ENCODE measurements around the gene TNS3. TPM values are rescaled to one million over a fixed set of nuclear protein-coding genes. Genes with fewer than 3 reads are reported as not detected.

TNS3 gene
- total RNA-seq, 2 donors from 2014 or later: 0.37 to 0.71 TPM

DNA sequence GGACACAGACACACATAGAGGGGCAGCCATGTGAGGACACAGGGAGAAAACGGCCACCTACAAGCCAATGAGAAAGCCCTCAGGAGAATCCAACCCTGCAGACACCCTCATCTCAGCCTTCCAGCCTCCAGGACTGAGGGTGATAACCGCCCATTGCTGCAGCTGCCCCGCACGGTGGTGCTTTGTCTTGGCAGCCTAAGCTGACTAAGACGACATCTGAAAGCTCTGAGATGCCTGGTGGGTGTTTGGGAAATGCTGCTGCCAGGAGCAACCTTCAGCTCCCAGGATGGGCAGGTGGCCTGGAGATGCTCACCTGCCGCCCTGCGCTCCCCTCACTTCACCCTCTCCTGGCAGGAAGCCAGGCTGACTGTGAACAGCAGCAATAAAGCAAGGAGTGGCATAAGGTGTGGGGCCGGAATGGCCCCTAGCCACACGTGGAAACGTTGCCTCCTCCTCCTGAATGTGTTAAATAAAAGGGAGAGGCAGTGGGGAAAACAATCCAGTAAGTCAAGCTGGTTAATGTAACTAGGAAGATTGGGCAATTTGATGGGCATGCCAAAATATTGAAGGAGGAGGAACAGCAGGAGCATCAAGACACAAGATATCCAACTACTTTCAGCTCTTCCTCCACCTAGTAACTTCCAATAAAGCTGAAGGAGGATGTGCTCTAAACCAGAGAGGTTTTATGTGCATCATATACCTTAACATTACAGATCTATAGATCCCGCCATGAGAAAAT is 121.5 kb downstream of the TNS3 start:
- Mint-ChIP-seq H3K9me3 (no peaks in the 10 kb centered on the region), H3K4me1 (no peaks in the 10 kb centered on the region), H3K27ac (no peak overlapping the region), H3K36me3 (ENCODE audit: low read depth) (no peaks in the 10 kb centered on the region), H3K27me3 (no peaks in the 10 kb centered on the region), H3K4me3 (no peak overlapping the region)
- no peak for ATAC-seq (replicated peaks)

DNA sequence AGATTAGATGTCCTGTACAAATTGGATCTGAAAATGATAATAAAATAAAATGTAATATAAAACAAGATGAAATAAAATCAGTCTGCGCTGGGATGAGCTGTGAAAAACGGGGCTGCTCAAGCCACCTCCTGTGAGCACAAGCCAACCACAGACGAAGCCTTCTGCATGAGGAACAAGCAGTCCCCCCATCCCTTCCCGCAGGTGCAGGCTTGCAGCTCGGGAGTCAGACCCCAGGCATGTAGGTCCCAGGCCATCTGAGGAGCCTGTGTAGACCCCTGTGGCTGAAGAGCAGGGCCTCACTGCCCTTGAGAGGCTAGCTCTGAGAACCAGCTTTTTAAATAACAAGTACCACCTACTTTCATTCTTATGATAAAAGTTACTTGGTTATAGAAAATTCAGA is 123.4 kb downstream of the TNS3 start:
- no peaks in the 10 kb centered on the region for H3K27me3 Mint-ChIP-seq
- no peak overlapping the region for H3K27ac Mint-ChIP-seq
- H3K36me3 Mint-ChIP-seq (ENCODE audit: low read depth): no peaks in the 10 kb centered on the region
- no peaks in the 10 kb centered on the region for H3K4me1 Mint-ChIP-seq
- no peaks in the 10 kb centered on the region for H3K9me3 Mint-ChIP-seq
- no peak overlapping the region for H3K4me3 Mint-ChIP-seq
- no peak for ATAC-seq (replicated peaks)

DNA sequence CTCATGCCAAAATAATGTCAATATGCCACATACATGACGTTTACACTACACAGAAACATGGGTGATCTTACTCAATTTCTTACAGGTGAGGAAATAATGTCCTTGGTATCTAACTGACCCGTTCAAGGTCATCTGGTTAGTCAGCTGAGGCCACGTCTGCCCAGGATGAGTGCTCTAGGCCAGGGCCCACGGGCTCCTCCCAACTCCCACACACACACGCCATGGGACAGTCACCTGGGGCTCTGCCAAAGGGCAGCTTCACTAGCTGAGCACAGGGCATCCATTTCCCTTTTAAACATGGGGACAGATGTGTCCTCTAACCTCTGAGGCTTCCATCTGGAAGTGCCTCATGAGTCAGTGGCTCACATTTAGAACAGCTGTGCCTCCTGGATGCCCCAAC is 123.9 kb downstream of the TNS3 start:
- Mint-ChIP-seq H3K27me3 (no peaks in the 10 kb centered on the region), H3K4me3 (no peak overlapping the region), H3K4me1 (no peaks in the 10 kb centered on the region), H3K9me3 (no peaks in the 10 kb centered on the region), H3K27ac (no peak overlapping the region), H3K36me3 (ENCODE audit: low read depth) (no peaks in the 10 kb centered on the region)
- peak; percentile 14 for ATAC-seq (replicated peaks)

DNA sequence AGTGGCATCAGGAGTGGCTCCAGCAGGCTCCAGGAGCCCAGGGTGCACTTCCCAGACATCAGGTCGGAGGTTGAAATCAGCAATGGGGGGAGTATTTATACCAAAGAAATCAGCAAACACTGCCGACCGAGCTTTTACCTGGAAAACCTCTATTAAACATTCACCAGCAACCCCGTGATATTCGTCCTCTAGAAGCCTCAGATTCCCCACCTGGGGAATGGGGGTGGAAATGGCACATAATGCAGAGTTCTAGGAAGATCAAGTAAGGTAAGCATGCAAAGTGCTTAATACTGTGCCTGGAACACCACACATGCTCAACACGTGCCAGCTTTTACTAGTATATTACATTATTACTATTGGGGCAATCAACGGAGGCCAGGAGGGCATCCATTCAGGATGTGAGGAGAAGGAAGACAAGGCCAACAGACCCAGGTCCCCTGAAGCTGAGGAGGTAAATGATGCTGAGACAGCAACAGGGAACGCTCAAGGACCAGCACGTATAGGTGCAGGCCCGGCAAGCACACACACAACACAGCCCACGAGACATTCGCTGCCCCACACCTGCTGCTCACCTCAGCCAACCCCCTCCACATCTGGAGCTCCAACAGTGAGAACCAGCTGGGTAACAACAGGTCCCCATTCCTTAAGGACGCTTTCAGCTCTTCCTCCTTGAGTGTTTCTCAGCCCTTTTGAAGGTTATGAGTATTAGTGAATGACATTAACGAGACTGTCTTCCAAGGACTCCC is 125.5 kb downstream of the TNS3 start:
- no peak for ATAC-seq (replicated peaks)
- no peak overlapping the region for H3K4me3 Mint-ChIP-seq

DNA sequence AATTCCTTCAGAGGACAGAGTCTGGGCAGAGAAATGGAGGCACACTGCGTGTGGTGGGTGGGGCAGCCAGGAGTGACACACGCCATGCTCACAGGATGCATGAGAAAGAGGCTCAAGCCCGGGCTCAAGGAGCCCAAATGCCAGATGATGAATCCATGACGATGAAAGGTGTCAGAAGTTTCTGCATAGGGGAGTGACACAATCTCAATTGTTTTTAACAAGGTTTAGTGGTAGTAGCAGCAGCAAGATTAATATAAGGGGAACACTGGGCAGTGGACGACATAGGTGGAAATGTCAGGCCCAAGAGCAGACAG is 126.1 kb downstream of the TNS3 start:
- no peak overlapping the region for H3K4me3 Mint-ChIP-seq
- no peaks in the 10 kb centered on the region for H3K27me3 Mint-ChIP-seq
- no peaks in the 10 kb centered on the region for H3K9me3 Mint-ChIP-seq
- H3K27ac Mint-ChIP-seq: no peak overlapping the region
- H3K36me3 Mint-ChIP-seq (ENCODE audit: low read depth): no peaks in the 10 kb centered on the region
- no peak for ATAC-seq (replicated peaks)
- H3K4me1 Mint-ChIP-seq: no peaks in the 10 kb centered on the region

More for the DNA sequence above, 125.5 kb downstream of the TNS3 start:
- Mint-ChIP-seq H3K4me1 (no peaks in the 10 kb centered on the region), H3K9me3 (no peaks in the 10 kb centered on the region), H3K27me3 (no peaks in the 10 kb centered on the region), H3K27ac (no peak overlapping the region), H3K36me3 (ENCODE audit: low read depth) (no peaks in the 10 kb centered on the region)

DNA sequence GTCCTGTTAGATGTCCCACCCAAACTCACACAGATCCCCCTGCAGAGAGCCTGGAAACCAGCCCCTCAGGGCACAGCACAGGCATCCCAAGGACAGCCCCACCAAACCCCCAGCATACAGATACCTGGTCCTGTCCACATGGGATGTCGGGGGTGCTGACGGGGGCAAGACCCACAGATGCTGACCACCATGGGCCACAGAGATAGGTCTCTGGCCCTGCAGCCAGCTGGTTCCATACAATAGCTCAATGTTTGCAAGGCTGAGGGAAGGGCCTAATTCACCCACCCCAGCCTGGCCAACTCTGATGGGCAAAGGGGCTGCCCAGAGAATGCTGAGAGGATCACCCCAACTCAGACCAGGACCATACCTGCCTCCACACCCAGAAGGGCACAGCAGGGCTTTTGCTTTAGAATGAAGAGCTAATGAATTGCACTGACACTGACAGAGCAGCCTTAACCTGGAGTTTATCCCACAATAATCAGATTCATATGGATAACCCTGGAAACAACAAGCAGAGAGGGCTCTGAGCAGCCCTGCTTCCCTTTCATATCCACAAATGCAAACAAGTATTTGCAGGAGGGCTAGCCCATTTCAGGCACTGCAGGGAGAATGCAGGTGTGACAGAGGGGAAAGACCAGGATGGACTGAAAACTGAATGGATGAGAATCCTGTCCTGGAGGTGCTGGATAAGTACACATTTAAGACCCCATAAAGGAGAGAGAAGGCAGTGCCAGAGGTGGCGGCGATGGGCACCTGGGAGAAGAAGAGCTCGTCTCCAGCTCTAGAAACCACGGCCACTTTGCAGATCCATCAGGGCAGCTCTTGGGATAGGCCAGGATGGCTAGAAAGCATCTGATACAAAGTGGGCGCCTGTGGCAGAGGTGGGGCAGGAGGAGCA is 126.7 kb downstream of the TNS3 start:
- H3K4me1 Mint-ChIP-seq: no peaks in the 10 kb centered on the region
- H3K27ac Mint-ChIP-seq: no peak overlapping the region
- no peaks in the 10 kb centered on the region for H3K27me3 Mint-ChIP-seq
- no peak overlapping the region for H3K4me3 Mint-ChIP-seq
- H3K9me3 Mint-ChIP-seq: no peaks in the 10 kb centered on the region
- H3K36me3 Mint-ChIP-seq (ENCODE audit: low read depth): no peaks in the 10 kb centered on the region
- no peak for ATAC-seq (replicated peaks)

DNA sequence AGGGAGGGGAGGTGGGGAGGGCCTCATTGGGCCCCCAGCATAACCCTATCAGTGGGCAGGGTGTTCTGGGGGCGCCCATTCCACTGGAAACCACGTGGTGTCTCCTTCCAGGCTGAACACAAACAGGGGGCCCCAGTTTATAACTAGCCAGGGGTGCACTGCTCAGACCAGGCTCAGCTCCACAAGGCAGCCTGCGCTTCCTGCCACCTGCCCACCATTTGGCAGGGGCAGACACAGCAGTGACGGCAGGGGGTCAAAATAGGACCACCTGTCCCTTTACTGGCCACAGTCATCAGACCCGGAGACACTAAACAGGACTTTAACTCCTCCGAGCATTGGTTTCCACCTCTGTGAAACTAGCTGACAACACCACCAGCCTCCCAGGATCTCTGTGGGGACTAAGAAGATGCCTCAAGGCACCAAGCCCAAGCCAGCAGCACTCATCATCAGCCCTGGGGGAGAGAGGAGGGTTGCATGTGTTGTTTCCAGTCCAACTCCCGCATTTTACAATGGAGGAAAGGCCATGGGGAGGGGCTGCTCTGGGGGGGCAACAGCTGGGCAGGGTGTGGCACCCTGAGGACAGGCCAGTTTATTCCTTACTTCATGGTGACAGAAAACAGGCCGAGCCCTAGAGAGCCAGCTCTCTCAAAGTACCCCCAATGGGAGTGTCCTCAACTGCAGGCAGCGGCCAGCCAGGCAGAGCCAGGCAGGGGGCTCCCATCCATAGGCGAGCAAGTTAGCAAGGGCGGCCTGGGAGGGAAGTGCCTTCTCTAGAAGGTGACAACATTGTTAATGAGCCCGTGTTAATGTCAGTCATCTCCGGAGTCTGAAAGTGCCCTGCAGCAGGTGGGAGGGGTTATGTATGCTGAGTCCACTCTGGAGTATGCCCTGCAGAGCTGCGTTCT is 127.6 kb downstream of the TNS3 start:
- ATAC-seq (replicated peaks): no peak
- Mint-ChIP-seq H3K4me3 (no peak overlapping the region), H3K36me3 (ENCODE audit: low read depth) (no peaks in the 10 kb centered on the region), H3K9me3 (no peaks in the 10 kb centered on the region), H3K4me1 (no peaks in the 10 kb centered on the region), H3K27ac (no peak overlapping the region), H3K27me3 (no peaks in the 10 kb centered on the region)

DNA sequence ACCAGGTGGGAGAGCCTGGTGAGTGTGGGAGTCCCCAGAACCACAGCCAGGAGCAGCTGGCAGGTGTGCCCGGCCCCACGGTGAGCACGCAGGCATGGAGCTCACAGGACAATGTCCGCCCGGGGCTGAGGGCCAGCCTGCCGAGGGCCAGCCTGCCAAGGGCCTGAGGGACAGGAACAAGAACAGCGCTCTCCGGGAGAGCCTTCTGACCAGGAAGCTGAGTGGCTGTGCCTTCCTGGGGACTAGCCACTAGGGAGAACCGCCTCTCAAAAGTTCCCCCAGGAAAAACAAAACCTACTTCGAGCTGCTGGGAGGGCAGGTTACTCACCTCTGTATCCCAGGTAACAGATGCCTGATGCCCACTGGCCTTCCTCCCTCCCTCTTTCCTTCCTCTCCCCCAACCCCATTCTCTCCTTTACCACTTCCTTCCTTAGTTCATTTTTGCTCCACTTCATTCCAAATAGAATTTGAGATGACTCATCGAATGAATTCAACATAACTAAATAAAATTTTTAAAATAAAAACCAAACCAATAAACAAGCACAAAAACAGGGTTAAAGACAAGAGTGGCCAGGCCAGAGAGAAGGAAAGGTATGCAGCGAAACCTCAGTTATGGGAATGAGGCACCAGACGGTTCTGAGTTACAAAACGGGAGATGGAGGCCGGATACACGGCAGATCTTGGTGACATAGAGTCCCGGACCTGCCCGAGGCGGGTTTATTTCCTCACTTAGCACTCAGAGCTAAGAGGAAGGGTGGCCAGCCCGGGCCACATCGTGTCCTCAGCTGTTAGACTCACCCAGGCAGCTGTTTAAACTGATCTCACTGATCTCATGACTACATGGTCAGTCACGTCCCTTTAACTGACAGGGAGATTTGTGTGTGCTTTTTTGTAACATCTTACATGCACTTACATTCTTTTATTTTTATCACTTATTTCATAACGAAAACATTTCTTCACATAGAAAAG is 128.5 kb downstream of the TNS3 start:
- no peak for ATAC-seq (replicated peaks)
- H3K4me3 Mint-ChIP-seq: no peak overlapping the region
- H3K9me3 Mint-ChIP-seq: no peaks in the 10 kb centered on the region
- no peaks in the 10 kb centered on the region for H3K4me1 Mint-ChIP-seq
- H3K27ac Mint-ChIP-seq: no peak overlapping the region
- no peaks in the 10 kb centered on the region for H3K36me3 Mint-ChIP-seq (ENCODE audit: low read depth)
- no peaks in the 10 kb centered on the region for H3K27me3 Mint-ChIP-seq

DNA sequence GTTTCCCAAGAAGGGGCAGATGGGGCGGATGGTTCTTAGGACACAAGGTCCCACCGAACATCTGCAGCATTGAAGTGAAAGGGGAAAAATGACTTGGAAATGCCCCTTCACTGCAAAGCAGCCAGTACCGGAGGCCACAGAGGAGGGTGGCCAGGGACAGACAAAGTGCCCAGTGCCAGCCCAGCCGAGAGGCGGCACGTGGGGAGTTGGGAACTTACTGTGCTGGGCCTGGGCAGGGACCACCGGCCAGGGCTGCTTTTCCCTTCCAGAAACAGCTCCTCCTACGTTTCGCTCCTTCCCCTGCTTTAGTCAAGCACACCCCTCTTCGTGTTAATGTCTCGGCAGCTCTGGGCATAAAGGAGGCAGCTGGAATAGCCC is 129.2 kb downstream of the TNS3 start:
- no peaks in the 10 kb centered on the region for H3K4me1 Mint-ChIP-seq

DNA sequence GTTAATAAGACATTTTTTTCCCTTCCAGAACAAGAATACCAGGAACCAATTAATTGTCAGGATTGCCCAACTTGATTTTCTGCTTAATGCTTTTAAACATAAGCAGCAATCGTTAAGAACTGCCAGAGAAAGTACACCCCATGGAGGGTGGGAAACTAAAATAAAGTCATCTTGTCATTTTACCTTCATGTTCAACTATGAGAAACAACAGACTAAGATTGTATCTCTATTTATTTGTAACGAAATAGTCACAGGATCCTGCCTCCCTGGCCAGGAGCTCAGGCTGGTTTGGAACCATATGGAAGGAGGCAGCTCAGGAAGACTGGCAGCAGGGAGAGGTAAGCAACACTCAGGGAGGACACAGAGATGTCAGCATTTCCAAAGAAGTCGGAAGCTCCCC is 129.6 kb downstream of the TNS3 start:
- Mint-ChIP-seq H3K36me3 (ENCODE audit: low read depth) (no peaks in the 10 kb centered on the region), H3K9me3 (no peaks in the 10 kb centered on the region), H3K4me1 (no peaks in the 10 kb centered on the region), H3K27me3 (no peaks in the 10 kb centered on the region), H3K4me3 (no peak overlapping the region), H3K27ac (no peak overlapping the region)
- ATAC-seq (replicated peaks): no peak

More for the DNA sequence above, 129.2 kb downstream of the TNS3 start:
- no peak for ATAC-seq (replicated peaks)
- no peaks in the 10 kb centered on the region for H3K27me3 Mint-ChIP-seq
- H3K27ac Mint-ChIP-seq: no peak overlapping the region
- H3K9me3 Mint-ChIP-seq: no peaks in the 10 kb centered on the region
- H3K4me3 Mint-ChIP-seq: no peak overlapping the region
- no peaks in the 10 kb centered on the region for H3K36me3 Mint-ChIP-seq (ENCODE audit: low read depth)

DNA sequence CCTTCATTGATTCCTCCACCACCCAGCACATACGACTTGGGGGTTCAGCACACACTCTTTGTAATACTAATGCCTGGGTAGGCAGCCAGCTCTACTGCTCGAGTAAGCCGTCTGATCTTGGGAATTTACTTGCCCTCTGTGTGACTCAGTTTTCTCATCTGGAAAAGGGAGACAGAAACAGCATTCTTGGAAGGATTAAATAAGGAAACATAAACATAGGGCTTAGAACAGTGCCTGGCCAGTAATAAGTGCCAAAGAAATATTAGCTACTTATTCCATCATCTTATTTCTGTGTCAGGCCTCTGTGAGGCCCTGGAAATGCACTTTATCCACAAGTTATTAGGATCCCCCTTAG is 130.1 kb downstream of the TNS3 start:
- Mint-ChIP-seq H3K9me3 (no peaks in the 10 kb centered on the region), H3K4me1 (no peaks in the 10 kb centered on the region), H3K27me3 (no peaks in the 10 kb centered on the region), H3K4me3 (no peak overlapping the region), H3K36me3 (ENCODE audit: low read depth) (no peaks in the 10 kb centered on the region), H3K27ac (no peak overlapping the region)
- no peak for ATAC-seq (replicated peaks)

DNA sequence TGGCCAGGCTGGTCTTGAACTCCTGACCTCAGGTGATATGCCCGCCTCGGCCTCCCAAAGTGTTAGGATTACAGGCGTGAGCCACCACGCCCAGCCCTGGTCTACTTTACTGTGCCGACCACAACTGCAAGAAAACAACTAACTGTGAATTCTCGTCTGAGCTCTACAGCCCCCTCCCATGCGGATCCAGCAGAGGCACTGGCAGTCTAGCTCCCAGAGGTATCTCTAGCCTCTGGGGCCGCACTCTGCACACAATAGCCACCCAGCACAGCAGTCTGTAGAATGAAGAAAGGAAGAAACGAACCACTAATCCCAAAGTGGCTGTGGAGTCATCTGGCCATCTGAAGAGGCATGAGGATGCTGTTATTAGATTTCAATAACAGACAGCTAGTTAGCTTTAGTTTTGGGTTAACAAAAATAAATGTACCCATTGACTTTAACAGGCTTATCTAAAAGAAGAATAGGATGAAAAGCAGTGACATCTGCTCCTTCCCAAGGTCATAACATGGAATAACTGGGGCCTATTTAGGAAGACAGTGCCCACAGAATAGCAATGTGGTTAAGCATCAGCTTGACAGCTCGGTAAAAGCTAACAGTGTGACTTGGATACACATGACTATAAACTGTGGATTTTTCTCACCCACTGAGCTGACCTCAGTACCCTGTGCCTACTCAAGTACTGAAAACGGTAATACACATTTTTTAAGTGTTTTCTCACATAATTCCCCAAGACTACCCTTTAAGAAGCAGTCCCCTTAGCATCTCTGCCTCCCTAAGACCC is 131.9 kb downstream of the TNS3 start:
- H3K36me3 Mint-ChIP-seq (ENCODE audit: low read depth): no peaks in the 10 kb centered on the region
- H3K4me3 Mint-ChIP-seq: no peak overlapping the region
- H3K4me1 Mint-ChIP-seq: no peaks in the 10 kb centered on the region
- no peaks in the 10 kb centered on the region for H3K9me3 Mint-ChIP-seq
- H3K27ac Mint-ChIP-seq: no peak overlapping the region
- no peaks in the 10 kb centered on the region for H3K27me3 Mint-ChIP-seq
- no peak for ATAC-seq (replicated peaks)

DNA sequence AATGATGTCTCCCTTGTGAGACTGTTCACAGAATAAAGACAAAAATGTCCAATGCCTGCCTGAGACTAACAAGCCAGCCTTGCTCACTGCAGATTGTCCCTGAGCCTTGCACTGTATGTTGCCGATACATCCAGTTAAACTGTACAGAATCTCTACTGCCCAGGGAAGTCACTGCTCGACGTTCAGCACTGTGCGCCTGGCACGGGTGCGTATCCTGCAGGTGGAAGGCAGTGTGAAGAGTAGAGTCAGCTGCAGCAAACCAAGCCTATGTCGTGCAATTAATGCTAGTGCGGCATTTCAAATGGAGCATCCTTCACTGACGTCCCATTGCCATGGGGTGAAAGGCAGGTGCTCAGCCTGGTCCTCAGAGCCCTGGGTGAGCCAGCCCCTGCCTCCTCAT is 132.9 kb downstream of the TNS3 start:
- no peaks in the 10 kb centered on the region for H3K4me1 Mint-ChIP-seq
- H3K36me3 Mint-ChIP-seq (ENCODE audit: low read depth): no peaks in the 10 kb centered on the region
- no peaks in the 10 kb centered on the region for H3K27me3 Mint-ChIP-seq
- no peak overlapping the region for H3K27ac Mint-ChIP-seq
- no peak for ATAC-seq (replicated peaks)
- H3K9me3 Mint-ChIP-seq: no peaks in the 10 kb centered on the region
- H3K4me3 Mint-ChIP-seq: no peak overlapping the region

Data from activated T-helper 17 cell treated with anti-CD3 and anti-CD28 coated beads, Interleukin-2, amount 50 U/mL, for 72 hours (primary cell).